WTC11 (cell line): Measurements from ENCODE around the gene PRSS16. TPM values are rescaled to one million over a fixed set of nuclear protein-coding genes. Genes with fewer than 3 reads are reported as not detected.

ENCODE experiments used
- ATAC-seq: fragments of 200-7000 bp; cut with Tn5 transposase; 2 replicates; pipeline ENCODE4 v1.10.0; 2021; ENCODE audit warnings: mild to moderate bottlenecking, moderate library complexity
- CTCF ChIA-PET: fragments of 300-600 bp; sonication (Branson Sonifier 250); formaldehyde crosslinking; loops from one replicate; lab custom pipeline; 2021; ENCODE audit warnings: antibody characterized with exemption; lab: Charles Lee
- POLR2A ChIA-PET: fragments of 350-600 bp; sonication (Branson Sonifier 250); formaldehyde crosslinking; loops from one replicate; lab custom pipeline; 2021; ENCODE audit warnings: antibody characterized with exemption; lab: Charles Lee
- DNase-seq: peaks from one replicate; pipeline ENCODE4 v3.0.0; 2021; ENCODE audit warnings: low spot score
- H3K27ac Mint-ChIP-seq: 2 replicates; pipeline ENCODE4 v1.8.0; 2021; ENCODE audit warnings: mixed read lengths
- H3K27me3 Mint-ChIP-seq: 2 replicates; pipeline ENCODE4 v1.8.0; 2021; ENCODE audit warnings: low read depth, mild to moderate bottlenecking, moderate library complexity, mixed read lengths
- H3K36me3 Mint-ChIP-seq: 2 replicates; pipeline ENCODE4 v1.8.0; 2021; ENCODE audit warnings: mixed read lengths
- H3K4me1 Mint-ChIP-seq: 2 replicates; pipeline ENCODE4 v1.8.0; 2022; ENCODE audit warnings: mixed read lengths
- H3K4me3 Mint-ChIP-seq: 2 replicates; pipeline ENCODE4 v1.8.0; 2021; ENCODE audit warnings: mild to moderate bottlenecking, moderate library complexity, mixed read lengths
- H3K9me3 Mint-ChIP-seq: 2 replicates; pipeline ENCODE4 v1.8.0; 2021; ENCODE audit warnings: mixed read lengths
- ATF1 ChIP-seq: sonication (generic); formaldehyde crosslinking; IDR thresholded peaks from 2 replicates; pipeline ENCODE4 v1.8.1; 2023; ENCODE audit warnings: mild to moderate bottlenecking, moderate library complexity, missing genetic modification reagents
- CREB1 ChIP-seq: sonication (generic); formaldehyde crosslinking; IDR thresholded peaks from 2 replicates; pipeline ENCODE4 v1.8.0; 2023; ENCODE audit warnings: mild to moderate bottlenecking, missing genetic modification reagents
- ESRRA ChIP-seq: sonication (generic); formaldehyde crosslinking; IDR thresholded peaks from 2 replicates; pipeline ENCODE4 v1.8.1; 2022; ENCODE audit warnings: mild to moderate bottlenecking, missing genetic modification reagents, borderline replicate concordance
- JUN ChIP-seq: sonication (generic); formaldehyde crosslinking; IDR thresholded peaks from 2 replicates; pipeline ENCODE4 v1.8.0; 2023; ENCODE audit warnings: mild to moderate bottlenecking, missing genetic modification reagents
- KAT7 ChIP-seq: sonication (generic); formaldehyde crosslinking; IDR thresholded peaks from 2 replicates; pipeline ENCODE4 v1.8.1; 2023; ENCODE audit warnings: missing genetic modification reagents, mild to moderate bottlenecking, borderline replicate concordance
- NR1H2 ChIP-seq: sonication (generic); formaldehyde crosslinking; IDR thresholded peaks from 2 replicates; pipeline ENCODE4 v1.9.0; 2021; ENCODE audit warnings: mild to moderate bottlenecking, moderate library complexity, missing genetic modification reagents
- RELA ChIP-seq: sonication (generic); formaldehyde crosslinking; IDR thresholded peaks from 2 replicates; pipeline ENCODE4 v1.8.1; 2022; ENCODE audit warnings: missing genetic modification reagents, mild to moderate bottlenecking, borderline replicate concordance
- RORB ChIP-seq: fragments of 250-450 bp; sonication (Bioruptor Pico); IDR thresholded peaks from 2 replicates; pipeline ENCODE4 v1.9.0; 2021; ENCODE audit warnings: mild to moderate bottlenecking
- SP1 ChIP-seq: sonication (generic); formaldehyde crosslinking; conservative IDR thresholded peaks from 2 replicates; pipeline ENCODE4 v1.8.1; 2022; ENCODE audit warnings: missing genetic modification reagents
- TP53 ChIP-seq: sonication (generic); formaldehyde crosslinking; IDR thresholded peaks from 2 replicates; pipeline ENCODE4 v1.8.1; 2023; ENCODE audit warnings: mild to moderate bottlenecking, missing genetic modification reagents
- ZBTB21 ChIP-seq: sonication (generic); formaldehyde crosslinking; IDR thresholded peaks from 2 replicates; pipeline ENCODE4 v1.8.1; 2023; ENCODE audit warnings: mild to moderate bottlenecking, missing genetic modification reagents, borderline replicate concordance
- ZNF219 ChIP-seq: sonication (generic); formaldehyde crosslinking; IDR thresholded peaks from 2 replicates; pipeline ENCODE4 v1.8.0; 2023; ENCODE audit warnings: missing genetic modification reagents, mild to moderate bottlenecking, borderline replicate concordance
- ZNF396 ChIP-seq: fragments of 250-450 bp; sonication (Bioruptor Pico); IDR thresholded peaks from 2 replicates; pipeline ENCODE4 v1.8.0; 2021; ENCODE audit warnings: mild to moderate bottlenecking, moderate library complexity, borderline replicate concordance
- ZNF671 ChIP-seq: fragments of 250-450 bp; sonication (Bioruptor Pico); IDR thresholded peaks from 2 replicates; pipeline ENCODE4 v1.8.0; 2021; ENCODE audit warnings: mild to moderate bottlenecking
- total RNA-seq: library from RNA; stranded (reverse); gene quantifications from 3 replicates; pipeline ENCODE4 v1.2.3, GENCODE V29; 2021
- TF ChIP-seq, protein P1 (sequence below): sonication (generic); formaldehyde crosslinking; IDR thresholded peaks from 2 replicates; pipeline ENCODE4 v1.8.1; 2023; ENCODE audit warnings: mild to moderate bottlenecking, missing genetic modification reagents, moderate library complexity
- TF ChIP-seq, protein P2 (sequence below): fragments of 250-450 bp; sonication (Bioruptor Pico); IDR thresholded peaks from 2 replicates; pipeline ENCODE4 v1.9.0; 2021; ENCODE audit warnings: mild to moderate bottlenecking
- TF ChIP-seq, protein P3 (sequence below): sonication (generic); formaldehyde crosslinking; IDR thresholded peaks from 2 replicates; pipeline ENCODE4 v1.8.1; 2023; ENCODE audit warnings: mild to moderate bottlenecking, moderate library complexity, missing genetic modification reagents
- TF ChIP-seq, protein P4 (sequence below): sonication (generic); formaldehyde crosslinking; IDR thresholded peaks from 2 replicates; pipeline ENCODE4 v1.8.0; 2022; ENCODE audit warnings: mild to moderate bottlenecking, missing genetic modification reagents
- TF ChIP-seq, protein P5 (sequence below): sonication (generic); formaldehyde crosslinking; IDR thresholded peaks from 2 replicates; pipeline ENCODE4 v1.8.1; 2023; ENCODE audit warnings: mild to moderate bottlenecking, missing genetic modification reagents, borderline replicate concordance
- TF ChIP-seq, protein P6 (sequence below): sonication (generic); formaldehyde crosslinking; IDR thresholded peaks from 2 replicates; pipeline ENCODE4 v1.8.0; 2023; ENCODE audit warnings: mild to moderate bottlenecking, missing genetic modification reagents
- TF ChIP-seq, protein P7 (sequence below): sonication (generic); formaldehyde crosslinking; IDR thresholded peaks from 2 replicates; pipeline ENCODE4 v1.8.0; 2022; ENCODE audit warnings: mild to moderate bottlenecking, missing genetic modification reagents
- TF ChIP-seq, protein P8 (sequence below): sonication (generic); formaldehyde crosslinking; IDR thresholded peaks from 2 replicates; pipeline ENCODE4 v1.8.1; 2022; ENCODE audit warnings: low read depth, mild to moderate bottlenecking, moderate library complexity, missing genetic modification reagents, borderline replicate concordance

Gene PRSS16
- total RNA-seq, 1 experiment from 2014 or later = 18.5 TPM

DNA sequence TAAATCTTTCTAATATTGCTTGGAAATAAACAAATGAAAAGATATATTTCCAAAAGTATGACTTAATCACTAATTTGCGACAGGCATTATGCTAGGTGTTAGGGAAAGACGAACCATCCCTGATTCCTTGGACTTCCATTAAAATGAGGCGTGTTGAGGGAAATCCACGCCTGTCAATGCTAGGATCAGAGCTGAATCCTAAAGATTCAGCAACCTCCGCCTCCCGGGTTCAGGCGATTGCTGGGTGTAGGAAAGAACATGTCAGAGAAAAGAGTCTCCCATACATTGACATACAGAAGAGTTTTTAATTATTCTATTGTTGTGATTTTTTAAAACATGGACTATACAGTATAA lies 16.8 kb upstream of the PRSS16 start (continued):
- TF ChIP-seq, protein P1, sequence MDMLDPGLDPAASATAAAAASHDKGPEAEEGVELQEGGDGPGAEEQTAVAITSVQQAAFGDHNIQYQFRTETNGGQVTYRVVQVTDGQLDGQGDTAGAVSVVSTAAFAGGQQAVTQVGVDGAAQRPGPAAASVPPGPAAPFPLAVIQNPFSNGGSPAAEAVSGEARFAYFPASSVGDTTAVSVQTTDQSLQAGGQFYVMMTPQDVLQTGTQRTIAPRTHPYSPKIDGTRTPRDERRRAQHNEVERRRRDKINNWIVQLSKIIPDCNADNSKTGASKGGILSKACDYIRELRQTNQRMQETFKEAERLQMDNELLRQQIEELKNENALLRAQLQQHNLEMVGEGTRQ (CRISPR knock-in tag) = no peak
- TF ChIP-seq, protein P2, sequence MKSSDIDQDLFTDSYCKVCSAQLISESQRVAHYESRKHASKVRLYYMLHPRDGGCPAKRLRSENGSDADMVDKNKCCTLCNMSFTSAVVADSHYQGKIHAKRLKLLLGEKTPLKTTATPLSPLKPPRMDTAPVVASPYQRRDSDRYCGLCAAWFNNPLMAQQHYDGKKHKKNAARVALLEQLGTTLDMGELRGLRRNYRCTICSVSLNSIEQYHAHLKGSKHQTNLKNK (CRISPR knock-in tag) = no peak
- TF ChIP-seq ZNF671 (CRISPR knock-in tag) = no peak

DNA sequence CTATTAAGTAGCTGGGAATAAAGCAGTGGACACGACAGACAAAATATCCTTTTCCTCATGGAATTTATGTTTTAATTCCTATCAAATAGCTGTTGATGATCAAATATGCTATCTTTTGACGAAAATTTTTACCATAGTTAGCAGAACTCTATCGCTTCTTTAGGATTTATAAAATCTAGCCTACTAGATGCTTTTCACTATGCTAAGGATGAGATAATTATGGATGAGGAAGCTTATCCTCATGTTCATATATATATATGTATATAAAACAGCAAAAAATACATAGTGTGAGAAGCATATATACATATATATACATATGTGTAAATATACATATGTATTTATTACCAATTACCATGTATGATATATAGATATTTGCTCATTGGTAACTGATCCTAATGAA lies 12.9 kb upstream of the PRSS16 start:
- POLR2A ChIA-PET = no interaction called here
- Mint-ChIP-seq H3K36me3 (no peaks in the 10 kb centered on the region), H3K27me3 (peaks cover 21% of the 10 kb centered on the region)

More for the DNA sequence above, 12.9 kb upstream of the PRSS16 start:
- TF ChIP-seq ESRRA = no peak
- TF ChIP-seq, protein P3, sequence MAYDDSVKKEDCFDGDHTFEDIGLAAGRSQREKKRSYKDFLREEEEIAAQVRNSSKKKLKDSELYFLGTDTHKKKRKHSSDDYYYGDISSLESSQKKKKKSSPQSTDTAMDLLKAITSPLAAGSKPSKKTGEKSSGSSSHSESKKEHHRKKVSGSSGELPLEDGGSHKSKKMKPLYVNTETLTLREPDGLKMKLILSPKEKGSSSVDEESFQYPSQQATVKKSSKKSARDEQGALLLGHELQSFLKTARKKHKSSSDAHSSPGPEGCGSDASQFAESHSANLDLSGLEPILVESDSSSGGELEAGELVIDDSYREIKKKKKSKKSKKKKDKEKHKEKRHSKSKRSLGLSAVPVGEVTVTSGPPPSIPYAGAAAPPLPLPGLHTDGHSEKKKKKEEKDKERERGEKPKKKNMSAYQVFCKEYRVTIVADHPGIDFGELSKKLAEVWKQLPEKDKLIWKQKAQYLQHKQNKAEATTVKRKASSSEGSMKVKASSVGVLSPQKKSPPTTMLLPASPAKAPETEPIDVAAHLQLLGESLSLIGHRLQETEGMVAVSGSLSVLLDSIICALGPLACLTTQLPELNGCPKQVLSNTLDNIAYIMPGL (CRISPR knock-in tag) = no peak
- TF ChIP-seq RORB (CRISPR knock-in tag) = no peak
- TF ChIP-seq, protein P4, sequence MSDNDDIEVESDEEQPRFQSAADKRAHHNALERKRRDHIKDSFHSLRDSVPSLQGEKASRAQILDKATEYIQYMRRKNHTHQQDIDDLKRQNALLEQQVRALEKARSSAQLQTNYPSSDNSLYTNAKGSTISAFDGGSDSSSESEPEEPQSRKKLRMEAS = no peak
- TF ChIP-seq, protein P5, sequence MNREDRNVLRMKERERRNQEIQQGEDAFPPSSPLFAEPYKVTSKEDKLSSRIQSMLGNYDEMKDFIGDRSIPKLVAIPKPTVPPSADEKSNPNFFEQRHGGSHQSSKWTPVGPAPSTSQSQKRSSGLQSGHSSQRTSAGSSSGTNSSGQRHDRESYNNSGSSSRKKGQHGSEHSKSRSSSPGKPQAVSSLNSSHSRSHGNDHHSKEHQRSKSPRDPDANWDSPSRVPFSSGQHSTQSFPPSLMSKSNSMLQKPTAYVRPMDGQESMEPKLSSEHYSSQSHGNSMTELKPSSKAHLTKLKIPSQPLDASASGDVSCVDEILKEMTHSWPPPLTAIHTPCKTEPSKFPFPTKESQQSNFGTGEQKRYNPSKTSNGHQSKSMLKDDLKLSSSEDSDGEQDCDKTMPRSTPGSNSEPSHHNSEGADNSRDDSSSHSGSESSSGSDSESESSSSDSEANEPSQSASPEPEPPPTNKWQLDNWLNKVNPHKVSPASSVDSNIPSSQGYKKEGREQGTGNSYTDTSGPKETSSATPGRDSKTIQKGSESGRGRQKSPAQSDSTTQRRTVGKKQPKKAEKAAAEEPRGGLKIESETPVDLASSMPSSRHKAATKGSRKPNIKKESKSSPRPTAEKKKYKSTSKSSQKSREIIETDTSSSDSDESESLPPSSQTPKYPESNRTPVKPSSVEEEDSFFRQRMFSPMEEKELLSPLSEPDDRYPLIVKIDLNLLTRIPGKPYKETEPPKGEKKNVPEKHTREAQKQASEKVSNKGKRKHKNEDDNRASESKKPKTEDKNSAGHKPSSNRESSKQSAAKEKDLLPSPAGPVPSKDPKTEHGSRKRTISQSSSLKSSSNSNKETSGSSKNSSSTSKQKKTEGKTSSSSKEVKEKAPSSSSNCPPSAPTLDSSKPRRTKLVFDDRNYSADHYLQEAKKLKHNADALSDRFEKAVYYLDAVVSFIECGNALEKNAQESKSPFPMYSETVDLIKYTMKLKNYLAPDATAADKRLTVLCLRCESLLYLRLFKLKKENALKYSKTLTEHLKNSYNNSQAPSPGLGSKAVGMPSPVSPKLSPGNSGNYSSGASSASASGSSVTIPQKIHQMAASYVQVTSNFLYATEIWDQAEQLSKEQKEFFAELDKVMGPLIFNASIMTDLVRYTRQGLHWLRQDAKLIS (CRISPR knock-in tag) = no peak
- no peak for TF ChIP-seq ZNF396 (CRISPR knock-in tag)
- TF ChIP-seq SP1 (CRISPR knock-in tag) = no peak
- TF ChIP-seq KAT7 (CRISPR knock-in tag) = no peak
- no peak for TF ChIP-seq NR1H2 (CRISPR knock-in tag)
- TF ChIP-seq, protein P1 (CRISPR knock-in tag) = no peak
- TF ChIP-seq, protein P6, sequence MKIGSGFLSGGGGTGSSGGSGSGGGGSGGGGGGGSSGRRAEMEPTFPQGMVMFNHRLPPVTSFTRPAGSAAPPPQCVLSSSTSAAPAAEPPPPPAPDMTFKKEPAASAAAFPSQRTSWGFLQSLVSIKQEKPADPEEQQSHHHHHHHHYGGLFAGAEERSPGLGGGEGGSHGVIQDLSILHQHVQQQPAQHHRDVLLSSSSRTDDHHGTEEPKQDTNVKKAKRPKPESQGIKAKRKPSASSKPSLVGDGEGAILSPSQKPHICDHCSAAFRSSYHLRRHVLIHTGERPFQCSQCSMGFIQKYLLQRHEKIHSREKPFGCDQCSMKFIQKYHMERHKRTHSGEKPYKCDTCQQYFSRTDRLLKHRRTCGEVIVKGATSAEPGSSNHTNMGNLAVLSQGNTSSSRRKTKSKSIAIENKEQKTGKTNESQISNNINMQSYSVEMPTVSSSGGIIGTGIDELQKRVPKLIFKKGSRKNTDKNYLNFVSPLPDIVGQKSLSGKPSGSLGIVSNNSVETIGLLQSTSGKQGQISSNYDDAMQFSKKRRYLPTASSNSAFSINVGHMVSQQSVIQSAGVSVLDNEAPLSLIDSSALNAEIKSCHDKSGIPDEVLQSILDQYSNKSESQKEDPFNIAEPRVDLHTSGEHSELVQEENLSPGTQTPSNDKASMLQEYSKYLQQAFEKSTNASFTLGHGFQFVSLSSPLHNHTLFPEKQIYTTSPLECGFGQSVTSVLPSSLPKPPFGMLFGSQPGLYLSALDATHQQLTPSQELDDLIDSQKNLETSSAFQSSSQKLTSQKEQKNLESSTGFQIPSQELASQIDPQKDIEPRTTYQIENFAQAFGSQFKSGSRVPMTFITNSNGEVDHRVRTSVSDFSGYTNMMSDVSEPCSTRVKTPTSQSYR (CRISPR knock-in tag) = no peak
- no peak for TF ChIP-seq TP53 (CRISPR knock-in tag)
- TF ChIP-seq ZNF219 (CRISPR knock-in tag) = no peak
- no peak for TF ChIP-seq ATF1 (CRISPR knock-in tag)
- TF ChIP-seq, protein P7, sequence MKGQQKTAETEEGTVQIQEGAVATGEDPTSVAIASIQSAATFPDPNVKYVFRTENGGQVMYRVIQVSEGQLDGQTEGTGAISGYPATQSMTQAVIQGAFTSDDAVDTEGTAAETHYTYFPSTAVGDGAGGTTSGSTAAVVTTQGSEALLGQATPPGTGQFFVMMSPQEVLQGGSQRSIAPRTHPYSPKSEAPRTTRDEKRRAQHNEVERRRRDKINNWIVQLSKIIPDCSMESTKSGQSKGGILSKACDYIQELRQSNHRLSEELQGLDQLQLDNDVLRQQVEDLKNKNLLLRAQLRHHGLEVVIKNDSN = no peak
- TF ChIP-seq, protein P8, sequence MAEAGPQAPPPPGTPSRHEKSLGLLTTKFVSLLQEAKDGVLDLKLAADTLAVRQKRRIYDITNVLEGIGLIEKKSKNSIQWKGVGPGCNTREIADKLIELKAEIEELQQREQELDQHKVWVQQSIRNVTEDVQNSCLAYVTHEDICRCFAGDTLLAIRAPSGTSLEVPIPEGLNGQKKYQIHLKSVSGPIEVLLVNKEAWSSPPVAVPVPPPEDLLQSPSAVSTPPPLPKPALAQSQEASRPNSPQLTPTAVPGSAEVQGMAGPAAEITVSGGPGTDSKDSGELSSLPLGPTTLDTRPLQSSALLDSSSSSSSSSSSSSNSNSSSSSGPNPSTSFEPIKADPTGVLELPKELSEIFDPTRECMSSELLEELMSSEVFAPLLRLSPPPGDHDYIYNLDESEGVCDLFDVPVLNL = no peak
- TF ChIP-seq RELA = no peak
- no peak for TF ChIP-seq JUN (CRISPR knock-in tag)
- no peak for TF ChIP-seq CREB1 (CRISPR knock-in tag)
- no peak for TF ChIP-seq ZBTB21
- DNase-seq = no peak
- H3K4me1 Mint-ChIP-seq = peaks cover 24% of the 10 kb centered on the region
- no peaks in the 10 kb centered on the region for H3K9me3 Mint-ChIP-seq
- H3K27ac Mint-ChIP-seq = no peak overlapping the region
- H3K4me3 Mint-ChIP-seq = peak overlapping the region; percentile 87
- CTCF ChIA-PET = interaction anchor here (0.5 to 1.6 kb wide), 3 partner anchors 20 to 662 kb away, joined by 3 to 5 read pairs (median 3); no protein-coding TSS in a partner anchor
- ATAC-seq = no peak
